Activated CD4-positive, alpha-beta T cell treated with anti-CD3 and anti-CD28 coated beads for 4 hours (primary cell): ENCODE results near the gene STH.
A peak's percentile ranks its signal among the peaks of the same experiment; 100 is the strongest.
"Not testable (repeated sequence)": the region's sequence is repeated elsewhere in the genome, so short reads cannot be mapped to it uniquely, and the experiment has no call there.

Experiments
- DNase-seq, 2 donors: peaks; one replicate each; pipeline ENCODE4 v3.0.0-alpha.2; 2020

STH gene

DNA sequence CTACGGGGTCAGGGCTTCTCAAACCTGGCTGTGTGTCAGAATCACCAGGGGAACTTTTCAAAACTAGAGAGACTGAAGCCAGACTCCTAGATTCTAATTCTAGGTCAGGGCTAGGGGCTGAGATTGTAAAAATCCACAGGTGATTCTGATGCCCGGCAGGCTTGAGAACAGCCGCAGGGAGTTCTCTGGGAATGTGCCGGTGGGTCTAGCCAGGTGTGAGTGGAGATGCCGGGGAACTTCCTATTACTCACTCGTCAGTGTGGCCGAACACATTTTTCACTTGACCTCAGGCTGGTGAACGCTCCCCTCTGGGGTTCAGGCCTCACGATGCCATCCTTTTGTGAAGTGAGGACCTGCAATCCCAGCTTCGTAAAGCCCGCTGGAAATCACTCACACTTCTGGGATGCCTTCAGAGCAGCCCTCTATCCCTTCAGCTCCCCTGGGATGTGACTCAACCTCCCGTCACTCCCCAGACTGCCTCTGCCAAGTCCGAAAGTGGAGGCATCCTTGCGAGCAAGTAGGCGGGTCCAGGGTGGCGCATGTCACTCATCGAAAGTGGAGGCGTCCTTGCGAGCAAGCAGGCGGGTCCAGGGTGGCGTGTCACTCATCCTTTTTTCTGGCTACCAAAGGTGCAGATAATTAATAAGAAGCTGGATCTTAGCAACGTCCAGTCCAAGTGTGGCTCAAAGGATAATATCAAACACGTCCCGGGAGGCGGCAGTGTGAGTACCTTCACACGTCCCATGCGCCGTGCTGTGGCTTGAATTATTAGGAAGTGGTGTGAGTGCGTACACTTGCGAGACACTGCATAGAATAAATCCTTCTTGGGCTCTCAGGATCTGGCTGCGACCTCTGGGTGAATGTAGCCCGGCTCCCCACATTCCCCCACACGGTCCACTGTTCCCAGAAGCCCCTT, 10.9 kb downstream of the STH start:
- no peak for DNase-seq

DNA sequence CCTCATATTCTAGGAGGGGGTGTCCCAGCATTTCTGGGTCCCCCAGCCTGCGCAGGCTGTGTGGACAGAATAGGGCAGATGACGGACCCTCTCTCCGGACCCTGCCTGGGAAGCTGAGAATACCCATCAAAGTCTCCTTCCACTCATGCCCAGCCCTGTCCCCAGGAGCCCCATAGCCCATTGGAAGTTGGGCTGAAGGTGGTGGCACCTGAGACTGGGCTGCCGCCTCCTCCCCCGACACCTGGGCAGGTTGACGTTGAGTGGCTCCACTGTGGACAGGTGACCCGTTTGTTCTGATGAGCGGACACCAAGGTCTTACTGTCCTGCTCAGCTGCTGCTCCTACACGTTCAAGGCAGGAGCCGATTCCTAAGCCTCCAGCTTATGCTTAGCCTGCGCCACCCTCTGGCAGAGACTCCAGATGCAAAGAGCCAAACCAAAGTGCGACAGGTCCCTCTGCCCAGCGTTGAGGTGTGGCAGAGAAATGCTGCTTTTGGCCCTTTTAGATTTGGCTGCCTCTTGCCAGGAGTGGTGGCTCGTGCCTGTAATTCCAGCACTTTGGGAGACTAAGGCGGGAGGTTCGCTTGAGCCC, 11.6 kb downstream of the STH start:
- no peak for DNase-seq

GRCh38 chr17:46011711-46012505, 12.9 kb downstream of the STH start:
- no peak for DNase-seq

DNA sequence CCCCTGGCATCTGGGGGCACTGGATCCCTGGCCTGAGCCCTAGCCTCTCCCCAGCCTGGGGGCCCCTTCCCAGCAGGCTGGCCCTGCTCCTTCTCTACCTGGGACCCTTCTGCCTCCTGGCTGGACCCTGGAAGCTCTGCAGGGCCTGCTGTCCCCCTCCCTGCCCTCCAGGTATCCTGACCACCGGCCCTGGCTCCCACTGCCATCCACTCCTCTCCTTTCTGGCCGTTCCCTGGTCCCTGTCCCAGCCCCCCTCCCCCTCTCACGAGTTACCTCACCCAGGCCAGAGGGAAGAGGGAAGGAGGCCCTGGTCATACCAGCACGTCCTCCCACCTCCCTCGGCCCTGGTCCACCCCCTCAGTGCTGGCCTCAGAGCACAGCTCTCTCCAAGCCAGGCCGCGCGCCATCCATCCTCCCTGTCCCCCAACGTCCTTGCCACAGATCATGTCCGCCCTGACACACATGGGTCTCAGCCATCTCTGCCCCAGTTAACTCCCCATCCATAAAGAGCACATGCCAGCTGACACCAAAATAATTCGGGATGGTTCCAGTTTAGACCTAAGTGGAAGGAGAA, 13.5 kb downstream of the STH start:
- DNase-seq = no peak

DNA sequence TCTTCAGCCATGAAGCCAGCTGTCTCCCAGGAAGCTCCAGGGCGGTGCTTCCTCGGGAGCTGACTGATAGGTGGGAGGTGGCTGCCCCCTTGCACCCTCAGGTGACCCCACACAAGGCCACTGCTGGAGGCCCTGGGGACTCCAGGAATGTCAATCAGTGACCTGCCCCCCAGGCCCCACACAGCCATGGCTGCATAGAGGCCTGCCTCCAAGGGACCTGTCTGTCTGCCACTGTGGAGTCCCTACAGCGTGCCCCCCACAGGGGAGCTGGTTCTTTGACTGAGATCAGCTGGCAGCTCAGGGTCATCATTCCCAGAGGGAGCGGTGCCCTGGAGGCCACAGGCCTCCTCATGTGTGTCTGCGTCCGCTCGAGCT, 14.1 kb downstream of the STH start:
- DNase-seq = no peak

DNA sequence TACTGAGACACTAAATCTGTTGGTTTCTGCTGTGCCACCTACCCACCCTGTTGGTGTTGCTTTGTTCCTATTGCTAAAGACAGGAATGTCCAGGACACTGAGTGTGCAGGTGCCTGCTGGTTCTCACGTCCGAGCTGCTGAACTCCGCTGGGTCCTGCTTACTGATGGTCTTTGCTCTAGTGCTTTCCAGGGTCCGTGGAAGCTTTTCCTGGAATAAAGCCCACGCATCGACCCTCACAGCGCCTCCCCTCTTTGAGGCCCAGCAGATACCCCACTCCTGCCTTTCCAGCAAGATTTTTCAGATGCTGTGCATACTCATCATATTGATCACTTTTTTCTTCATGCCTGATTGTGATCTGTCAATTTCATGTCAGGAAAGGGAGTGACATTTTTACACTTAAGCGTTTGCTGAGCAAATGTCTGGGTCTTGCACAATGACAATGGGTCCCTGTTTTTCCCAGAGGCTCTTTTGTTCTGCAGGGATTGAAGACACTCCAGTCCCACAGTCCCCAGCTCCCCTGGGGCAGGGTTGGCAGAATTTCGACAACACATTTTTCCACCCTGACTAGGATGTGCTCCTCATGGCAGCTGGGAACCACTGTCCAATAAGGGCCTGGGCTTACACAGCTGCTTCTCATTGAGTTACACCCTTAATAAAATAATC, 14.6 kb downstream of the STH start:
- no peak for DNase-seq

GRCh38 chr17:46019408-46019925, 20.4 kb downstream of the STH start:
- DNase-seq = not testable (repeated sequence)

- peak; percentile 29 to 52 for DNase-seq
Observed at GRCh38 chr17:46020023-46020761, 21.1 kb downstream of the STH start.

GRCh38 chr17:46020998-46021397, 21.9 kb downstream of the STH start:
- DNase-seq = no peak

GRCh38 chr17:46023366-46023765, 24.3 kb downstream of the STH start:
- DNase-seq = not testable (repeated sequence)

GRCh38 chr17:46023783-46024388, 24.8 kb downstream of the STH start:
- no peak for DNase-seq

- DNase-seq = no peak
Observed at GRCh38 chr17:46024590-46024989, 25.5 kb downstream of the STH start.

DNA sequence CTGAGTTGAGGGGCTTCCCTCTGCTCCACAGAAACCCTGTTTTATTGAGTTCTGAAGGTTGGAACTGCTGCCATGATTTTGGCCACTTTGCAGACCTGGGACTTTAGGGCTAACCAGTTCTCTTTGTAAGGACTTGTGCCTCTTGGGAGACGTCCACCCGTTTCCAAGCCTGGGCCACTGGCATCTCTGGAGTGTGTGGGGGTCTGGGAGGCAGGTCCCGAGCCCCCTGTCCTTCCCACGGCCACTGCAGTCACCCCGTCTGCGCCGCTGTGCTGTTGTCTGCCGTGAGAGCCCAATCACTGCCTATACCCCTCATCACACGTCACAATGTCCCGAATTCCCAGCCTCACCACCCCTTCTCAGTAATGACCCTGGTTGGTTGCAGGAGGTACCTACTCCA, 26.0 kb downstream of the STH start:
- no peak for DNase-seq

- no peak for DNase-seq
Observed at GRCh38 chr17:46025510-46026165, 26.6 kb downstream of the STH start.

DNA sequence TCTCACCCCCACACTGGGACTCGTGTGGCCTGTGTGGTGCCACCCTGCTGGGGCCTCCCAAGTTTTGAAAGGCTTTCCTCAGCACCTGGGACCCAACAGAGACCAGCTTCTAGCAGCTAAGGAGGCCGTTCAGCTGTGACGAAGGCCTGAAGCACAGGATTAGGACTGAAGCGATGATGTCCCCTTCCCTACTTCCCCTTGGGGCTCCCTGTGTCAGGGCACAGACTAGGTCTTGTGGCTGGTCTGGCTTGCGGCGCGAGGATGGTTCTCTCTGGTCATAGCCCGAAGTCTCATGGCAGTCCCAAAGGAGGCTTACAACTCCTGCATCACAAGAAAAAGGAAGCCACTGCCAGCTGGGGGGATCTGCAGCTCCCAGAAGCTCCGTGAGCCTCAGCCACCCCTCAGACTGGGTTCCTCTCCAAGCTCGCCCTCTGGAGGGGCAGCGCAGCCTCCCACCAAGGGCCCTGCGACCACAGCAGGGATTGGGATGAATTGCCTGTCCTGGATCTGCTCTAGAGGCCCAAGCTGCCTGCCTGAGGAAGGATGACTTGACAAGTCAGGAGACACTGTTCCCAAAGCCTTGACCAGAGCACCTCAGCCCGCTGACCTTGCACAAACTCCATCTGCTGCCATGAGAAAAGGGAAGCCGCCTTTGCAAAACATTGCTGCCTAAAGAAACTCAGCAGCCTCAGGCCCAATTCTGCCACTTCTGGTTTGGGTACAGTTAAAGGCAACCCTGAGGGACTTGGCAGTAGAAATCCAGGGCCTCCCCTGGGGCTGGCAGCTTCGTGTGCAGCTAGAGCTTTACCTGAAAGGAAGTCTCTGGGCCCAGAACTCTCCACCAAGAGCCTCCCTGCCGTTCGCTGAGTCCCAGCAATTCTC, 27.4 kb downstream of the STH start:
- DNase-seq = no peak

DNA sequence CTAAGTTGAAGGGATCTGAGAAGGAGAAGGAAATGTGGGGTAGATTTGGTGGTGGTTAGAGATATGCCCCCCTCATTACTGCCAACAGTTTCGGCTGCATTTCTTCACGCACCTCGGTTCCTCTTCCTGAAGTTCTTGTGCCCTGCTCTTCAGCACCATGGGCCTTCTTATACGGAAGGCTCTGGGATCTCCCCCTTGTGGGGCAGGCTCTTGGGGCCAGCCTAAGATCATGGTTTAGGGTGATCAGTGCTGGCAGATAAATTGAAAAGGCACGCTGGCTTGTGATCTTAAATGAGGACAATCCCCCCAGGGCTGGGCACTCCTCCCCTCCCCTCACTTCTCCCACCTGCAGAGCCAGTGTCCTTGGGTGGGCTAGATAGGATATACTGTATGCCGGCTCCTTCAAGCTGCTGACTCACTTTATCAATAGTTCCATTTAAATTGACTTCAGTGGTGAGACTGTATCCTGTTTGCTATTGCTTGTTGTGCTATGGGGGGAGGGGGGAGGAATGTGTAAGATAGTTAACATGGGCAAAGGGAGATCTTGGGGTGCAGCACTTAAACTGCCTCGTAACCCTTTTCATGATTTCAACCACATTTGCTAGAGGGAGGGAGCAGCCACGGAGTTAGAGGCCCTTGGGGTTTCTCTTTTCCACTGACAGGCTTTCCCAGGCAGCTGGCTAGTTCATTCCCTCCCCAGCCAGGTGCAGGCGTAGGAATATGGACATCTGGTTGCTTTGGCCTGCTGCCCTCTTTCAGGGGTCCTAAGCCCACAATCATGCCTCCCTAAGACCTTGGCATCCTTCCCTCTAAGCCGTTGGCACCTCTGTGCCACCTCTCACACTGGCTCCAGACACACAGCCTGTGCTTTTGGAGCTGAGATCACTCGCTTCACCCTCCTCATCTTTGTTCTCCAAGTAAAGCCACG, 28.3 kb downstream of the STH start:
- DNase-seq = no peak

DNA sequence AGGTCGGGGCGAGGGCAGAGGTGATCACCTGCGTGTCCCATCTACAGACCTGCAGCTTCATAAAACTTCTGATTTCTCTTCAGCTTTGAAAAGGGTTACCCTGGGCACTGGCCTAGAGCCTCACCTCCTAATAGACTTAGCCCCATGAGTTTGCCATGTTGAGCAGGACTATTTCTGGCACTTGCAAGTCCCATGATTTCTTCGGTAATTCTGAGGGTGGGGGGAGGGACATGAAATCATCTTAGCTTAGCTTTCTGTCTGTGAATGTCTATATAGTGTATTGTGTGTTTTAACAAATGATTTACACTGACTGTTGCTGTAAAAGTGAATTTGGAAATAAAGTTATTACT, 28.9 kb downstream of the STH start:
- DNase-seq = no peak

DNA sequence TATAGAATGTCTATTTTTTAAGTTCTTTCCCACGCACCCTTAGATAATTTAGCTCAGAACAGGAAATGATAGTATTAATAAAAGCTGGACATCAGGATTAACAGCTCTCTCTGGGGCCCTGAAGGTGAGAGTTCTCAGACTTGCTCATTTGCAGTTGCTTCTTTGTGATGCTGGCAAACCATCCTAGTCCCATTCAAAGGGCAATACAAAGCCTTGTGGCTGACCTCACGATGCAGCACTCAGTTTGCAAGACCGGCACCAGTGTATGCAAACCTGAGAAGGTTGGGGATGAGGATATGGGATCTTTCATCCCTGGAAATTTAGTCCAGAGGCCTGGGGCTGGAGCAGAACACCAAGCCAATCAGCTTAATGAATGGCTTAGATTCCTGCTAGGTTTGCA, 29.3 kb downstream of the STH start:
- DNase-seq = no peak
